Hematopoietic multipotent progenitor cell treated with erythropoietin and hydrocortisone succinate and interleukin-3 and kit ligand, for 6 days (in vitro differentiated cells): Measurements from ENCODE around the gene POLR3K.
A peak's percentile ranks its signal among the peaks of the same experiment; 100 is the strongest.
"Not testable (repeated sequence)": the region's sequence is repeated elsewhere in the genome, so short reads cannot be mapped to it uniquely, and the experiment has no call there.

Experiments used
- DNase-seq: peaks from one replicate; pipeline ENCODE4 v3.0.0-alpha.2; 2015

The POLR3K gene

GRCh38 chr16:42069-42457, 11.3 kb downstream of the POLR3K start:
- no peak for DNase-seq

GRCh38 chr16:41439-42068, 11.9 kb downstream of the POLR3K start:
- DNase-seq = no peak

GRCh38 chr16:38941-39892, 14.2 kb downstream of the POLR3K start:
- peak; percentile 40 for DNase-seq

- DNase-seq = not testable (repeated sequence)
These were observed 15.2 kb downstream of the POLR3K start for GRCh38 chr16:38206-38605.

GRCh38 chr16:37511-37910, 15.9 kb downstream of the POLR3K start:
- DNase-seq = no peak

GRCh38 chr16:36336-36984, 16.9 kb downstream of the POLR3K start:
- no peak for DNase-seq

- no peak for DNase-seq
These were observed 17.6 kb downstream of the POLR3K start for GRCh38 chr16:35678-36305.

GRCh38 chr16:35011-35677, 18.3 kb downstream of the POLR3K start:
- peak; percentile 60 for DNase-seq

- DNase-seq = no peak
These were observed 18.8 kb downstream of the POLR3K start for GRCh38 chr16:34648-34987.

GRCh38 chr16:33877-34647, 19.3 kb downstream of the POLR3K start:
- DNase-seq = no peak

- not testable (repeated sequence) for DNase-seq
These were observed 20.1 kb downstream of the POLR3K start for GRCh38 chr16:33154-33876.

GRCh38 chr16:30627-31026, 22.8 kb downstream of the POLR3K start:
- DNase-seq = not testable (repeated sequence)

GRCh38 chr16:25926-26348, 27.5 kb downstream of the POLR3K start:
- DNase-seq = not testable (repeated sequence)

GRCh38 chr16:24151-24550, 29.3 kb downstream of the POLR3K start:
- DNase-seq = not testable (repeated sequence)

- not testable (repeated sequence) for DNase-seq
These were observed 32.5 kb downstream of the POLR3K start for GRCh38 chr16:20886-21285.

- DNase-seq = not testable (repeated sequence)
These were observed 36.2 kb downstream of the POLR3K start for GRCh38 chr16:17062-17765.

GRCh38 chr16:10772-11171, 42.6 kb downstream of the POLR3K start:
- not testable (repeated sequence) for DNase-seq

GRCh38 chr16:9903-10665, 43.3 kb downstream of the POLR3K start:
- DNase-seq = no peak
